GM12878 (cell line): ENCODE data around the gene NRXN3. TPM values are rescaled to one million over a fixed set of nuclear protein-coding genes. Genes with fewer than 3 reads are reported as not detected.

Experiments
- ATAC-seq: fragments of 200-7000 bp; cut with Tn5 transposase; 3 replicates; pipeline ENCODE4 v1.9.1; 2020; ENCODE audit warnings: mild to moderate bottlenecking, moderate library complexity
- BruUV-seq: library from RNA; stranded (reverse); fragments of 400-500 nt; replicated peaks from 2 replicates; lab custom pipeline; 2021; lab: Mats Ljungman, UMichigan
- CTCF ChIA-PET: fragments of 300-600 bp; sonication (Branson Sonifier 250); formaldehyde crosslinking; extraction: SDS; loops from one replicate; lab custom pipeline; 2021; ENCODE audit warnings: inconsistent platforms; lab: Yijun Ruan, JAX
- POLR2A ChIA-PET: fragments of 350-600 bp; formaldehyde crosslinking; extraction: SDS; loops from one replicate; lab custom pipeline; 2021; ENCODE audit warnings: inconsistent platforms; lab: Charles Lee
- RAD21 ChIA-PET: fragments of 300-600 bp; sonication (Branson Sonifier 250); formaldehyde crosslinking; loops from one replicate; lab custom pipeline; 2023; ENCODE audit warnings: antibody characterized with exemption; ENCODE audit not compliant: unreplicated experiment; lab: Charles Lee
- SMC1A ChIA-PET: fragments of 300-600 bp; sonication (Branson Sonifier 250); formaldehyde crosslinking; loops from one replicate; lab custom pipeline; 2023; ENCODE audit not compliant: unreplicated experiment, uncharacterized antibody; lab: Charles Lee
- DNase-seq: peaks from one replicate; pipeline ENCODE4 v3.0.0-alpha.2; 2011; ENCODE audit warnings: low read depth, low spot score
- FAIRE-seq: peaks from 3 replicates; lab custom pipeline; 2011; peaks lifted over from hg19 to GRCh38; lab: Jason Lieb, UNC
- H2AFZ ChIP-seq: 2 replicates; pipeline ENCODE4 v1.6.0; 2011; ENCODE audit warnings: low read depth, low read length, control low read depth; ENCODE audit not compliant: control insufficient read depth
- H3K27ac ChIP-seq: 2 replicates; pipeline ENCODE4 v1.5.1; 2011; ENCODE audit warnings: control low read depth; ENCODE audit not compliant: control insufficient read depth, insufficient read depth
- H3K27me3 ChIP-seq, 2 experiments: replicated peaks in 1 of 2; 2 replicates each; pipeline versions ENCODE4 v1.6.0 to v1.6.1; 2011; ENCODE audit warnings: low read length in 1 of 2; ENCODE audit not compliant: control insufficient read depth in 2 of 2, insufficient read depth in 2 of 2
- H3K36me3 ChIP-seq, 2 experiments: 2 replicates each; pipeline ENCODE4 v1.5.1; 2011; ENCODE audit warnings: low read length in 1 of 2; ENCODE audit not compliant: control insufficient read depth in 2 of 2, insufficient read depth in 2 of 2
- H3K4me1 ChIP-seq: 2 replicates; pipeline ENCODE4 v1.6.1; 2011; ENCODE audit warnings: mild to moderate bottlenecking, low read length, moderate library complexity, mixed read lengths; ENCODE audit not compliant: control insufficient read depth, insufficient read depth
- H3K4me2 ChIP-seq: 2 replicates; pipeline ENCODE4 v1.6.0; 2011; ENCODE audit warnings: control low read depth; ENCODE audit not compliant: control insufficient read depth, insufficient read depth
- H3K4me3 ChIP-seq: fragments of 200-600 bp; sonication (generic); 2 replicates; pipeline ENCODE4 v1.5.1; 2016
- H3K79me2 ChIP-seq: 2 replicates; pipeline ENCODE4 v1.6.0; 2011; ENCODE audit warnings: low read length; ENCODE audit not compliant: control insufficient read depth, insufficient read depth
- H3K9ac ChIP-seq: 2 replicates; pipeline ENCODE4 v1.8.0; 2011; ENCODE audit warnings: low read length, control low read depth, mixed read lengths; ENCODE audit not compliant: control insufficient read depth, insufficient read depth
- H3K9me3 ChIP-seq: replicated peaks from 3 replicates; pipeline ENCODE4 v1.5.1; 2011; ENCODE audit warnings: mild to moderate bottlenecking, low read length; ENCODE audit not compliant: control insufficient read depth, insufficient read depth
- H4K20me1 ChIP-seq: 2 replicates; pipeline ENCODE4 v1.6.0; 2011; ENCODE audit not compliant: control insufficient read depth, insufficient read depth
- BHLHE40 ChIP-seq, 2 experiments: fragments of 450-650 bp in 1 of 2; IDR thresholded peaks; 2 replicates each; pipeline ENCODE4 v1.6.1; 2011 to 2017; ENCODE audit warnings: low read depth in 2 of 2, borderline replicate concordance in 1 of 2, improper control_type of control experiment in 1 of 2, low read length in 1 of 2, mild to moderate bottlenecking in 1 of 2
- CHD4 ChIP-seq: fragments of 200-600 bp; sonication (generic); IDR thresholded peaks from 2 replicates; pipeline ENCODE4 v1.6.1; 2016; ENCODE audit warnings: mild to moderate bottlenecking
- HCFC1 ChIP-seq: fragments of 150-350 bp; IDR thresholded peaks from 2 replicates; pipeline ENCODE4 v1.6.1; 2014; ENCODE audit warnings: low read length
- HDGF ChIP-seq: fragments of 450-650 bp; IDR thresholded peaks from 2 replicates; pipeline ENCODE4 v1.6.1; 2016; ENCODE audit warnings: antibody characterized with exemption
- HSF1 ChIP-seq: fragments of 150-350 bp; IDR thresholded peaks from 2 replicates; pipeline ENCODE4 v1.6.1; 2014; ENCODE audit warnings: mild to moderate bottlenecking, low read depth, low read length
- KDM1A ChIP-seq: fragments of 200-600 bp; sonication (generic); IDR thresholded peaks from 2 replicates; pipeline ENCODE4 v1.6.1; 2016; ENCODE audit warnings: borderline replicate concordance
- MTA2 ChIP-seq: fragments of 450-650 bp; IDR thresholded peaks from 2 replicates; pipeline ENCODE4 v1.6.1; 2016; ENCODE audit warnings: low read depth, mild to moderate bottlenecking, moderate library complexity
- PBX3 ChIP-seq: IDR thresholded peaks from 2 replicates; pipeline ENCODE4 v1.6.1; 2011; ENCODE audit warnings: mild to moderate bottlenecking, low read depth, low read length, moderate library complexity; ENCODE audit not compliant: insufficient replicate concordance
- RBBP5 ChIP-seq: fragments of 200-600 bp; sonication (generic); conservative IDR thresholded peaks from 2 replicates; pipeline ENCODE4 v1.6.1; 2016
- SMAD5 ChIP-seq: IDR thresholded peaks from 2 replicates; pipeline ENCODE4 v1.6.1; 2016; ENCODE audit warnings: antibody characterized with exemption, low read depth
- SP1 ChIP-seq: IDR thresholded peaks from one replicate; pipeline ENCODE4 v1.6.1; 2011; ENCODE audit warnings: low read depth, low read length
- SREBF2 ChIP-seq: IDR thresholded peaks from 2 replicates; pipeline ENCODE4 v1.6.1; 2012; ENCODE audit warnings: mild to moderate bottlenecking, low read length
- SUPT20H ChIP-seq: IDR thresholded peaks from 2 replicates; pipeline ENCODE4 v1.6.1; 2011; ENCODE audit warnings: low read depth, mild to moderate bottlenecking, low read length, moderate library complexity, borderline replicate concordance; ENCODE audit not compliant: control insufficient read depth
- USF2 ChIP-seq: IDR thresholded peaks from 2 replicates; pipeline ENCODE4 v1.6.1; 2011; ENCODE audit warnings: low read depth, low read length, improper control_type of control experiment, borderline replicate concordance
- ZNF217 ChIP-seq: fragments of 450-650 bp; IDR thresholded peaks from 2 replicates; pipeline ENCODE4 v1.6.1; 2017; ENCODE audit warnings: antibody characterized with exemption, mild to moderate bottlenecking
- whole genome bisulfite sequencing: methylation state at CpG from one replicate; pipeline ENCODE4 v1.1.6; 2016; ENCODE audit warnings: low lambda C conversion rate; ENCODE audit not compliant: insufficient replicate concordance, insufficient coverage; ENCODE audit errors: missing lambda C conversion rate; 5-methylcytosine and 5-hydroxymethylcytosine counted together
- in situ Hi-C: fragments of 300-500 bp; cut with MboI; formaldehyde crosslinking; loops from 9 replicates; pipeline ENCODE4 v1.14.3; 2018; ENCODE audit warnings: mixed read lengths
- intact Hi-C: fragments of 100-400 bp; cut with micrococcal nuclease; formaldehyde crosslinking; loops from one replicate; pipeline ENCODE4 v1.14.2; 2022; ENCODE audit not compliant: unreplicated experiment
- polyA plus RNA-seq, 11 experiments: library from polyadenylated mRNA; depleted of rRNA in 4 of 11; unstranded in 6 of 11; stranded (reverse) in 5 of 11; fragments of >200 nt; fragmentation: Nextera tagmentation in 4 of 11; fragmentation: Illumina TruSeq in 1 of 11; extraction: Ambion mirVana in 4 of 11; extraction: Trizol in 1 of 11; gene quantifications; 1 replicate in 1 of 11; 2 replicates in 10 of 11; pipeline versions ENCODE4 v1.2.1 to v1.2.3, GENCODE V29; 2011 to 2016; ENCODE audit warnings: inconsistent platforms in 2 of 11, missing spikeins in 2 of 11, low read depth in 1 of 11
- total RNA-seq, 4 experiments: library from RNA; depleted of rRNA in 3 of 4; stranded (reverse); fragments of >200 nt in 3 of 4; fragmentation: Illumina TruSeq in 1 of 4; extraction: Trizol in 1 of 4; gene quantifications; 2 replicates each; pipeline versions ENCODE4 v1.2.1 to v1.2.3, GENCODE V29; 2013 to 2021

The NRXN3 gene
- total and polyA plus RNA-seq, 10 of the 15 experiments (the other 5 are each of a cell fraction or from before 2014, with no cell fraction given): 0.52 to 3.3 (median 1.4) TPM

GRCh38 chr14:78425782-78426181 is 255.6 kb downstream of the NRXN3 start:
- intact Hi-C loops: no loop called here
- no peak for FAIRE-seq
- BruUV-seq: no TSS peak

GRCh38 chr14:78432046-78432445 is 261.9 kb downstream of the NRXN3 start:
- Histone ChIP-seq H4K20me1 (no peaks in the 10 kb centered on the region), H3K36me3 (no peaks in the 10 kb centered on the region), H3K27me3 (no peaks in the 10 kb centered on the region), H3K4me1 (no peaks in the 10 kb centered on the region), H3K27ac (no peak overlapping the region), H3K9me3 (no peaks in the 10 kb centered on the region), H3K79me2 (no peaks in the 10 kb centered on the region; the same call in 1 of the 2 replicates), H2AFZ (no peak overlapping the region), H3K4me2 (no peak overlapping the region), H3K9ac (no peak overlapping the region), H3K4me3 (no peak overlapping the region)
- SMC1A ChIA-PET: no interaction called here
- FAIRE-seq (no peak), ATAC-seq (no peak), DNase-seq (no peak)
- 0% methylated on average over 1 of the region's 1 CpG for WGBS
- POLR2A ChIA-PET: no interaction called here
- TF ChIP-seq CHD4: no peak
- no peak for TF ChIP-seq HCFC1
- TF ChIP-seq MTA2: no peak
- no peak for TF ChIP-seq KDM1A
- no peak for TF ChIP-seq BHLHE40 (IDR thresholded peaks at IDR 0.05; ENCODE audit: borderline replicate concordance in 1 of 2, low read depth in 2 of 2, low read length in 1 of 2)
- no peak for TF ChIP-seq SMAD5
- no peak for TF ChIP-seq SUPT20H
- TF ChIP-seq SREBF2: no peak
- TF ChIP-seq HDGF: no peak
- TF ChIP-seq USF2: no peak
- TF ChIP-seq HSF1: no peak
- no peak for TF ChIP-seq SP1
- TF ChIP-seq ZNF217: no peak
- TF ChIP-seq RBBP5: no peak
- intact Hi-C loops: no loop called here
- RAD21 ChIA-PET: no interaction called here
- CTCF ChIA-PET: interaction anchor here (0.9 kb wide), 1 partner anchor 197 kb away, joined by 3 read pairs; no protein-coding TSS in a partner anchor
- in situ Hi-C loops: no loop called here
- BruUV-seq: no TSS peak

More at GRCh38 chr14:78425782-78426181, 255.6 kb downstream of the NRXN3 start:
- ChIA-PET SMC1A (no interaction called here), RAD21 (no interaction called here), CTCF (no interaction called here), POLR2A (no interaction called here)
- in situ Hi-C loops: no loop called here
- Histone ChIP-seq H3K79me2 (no peaks in the 10 kb centered on the region; the same call in 1 of the 2 replicates), H3K27ac (no peak overlapping the region), H3K9me3 (no peaks in the 10 kb centered on the region), H3K9ac (no peak overlapping the region), H3K27me3 (no peaks in the 10 kb centered on the region), H2AFZ (no peak overlapping the region), H3K4me2 (no peak overlapping the region), H3K36me3 (no peaks in the 10 kb centered on the region), H3K4me3 (no peak overlapping the region), H4K20me1 (no peaks in the 10 kb centered on the region), H3K4me1 (no peaks in the 10 kb centered on the region)
- ATAC-seq (no peak), DNase-seq (no peak)
- TF ChIP-seq PBX3: no peak
- WGBS: 8% methylated on average over 4 of the region's 4 CpGs
